ENCODE measurements around the gene RPS6KA1. TPM values are rescaled to one million over a fixed set of nuclear protein-coding genes. Genes with fewer than 3 reads are reported as not detected.

The RPS6KA1 gene
- polyA plus RNA-seq, 1 experiment = 3.2 TPM

- Histone ChIP-seq H3K36me3 (ENCODE audit: control insufficient read depth, insufficient read depth, low read length) (no peaks in the 10 kb centered on the region; the same call in 1 of the 2 replicates), H3K27me3 (ENCODE audit: control insufficient read depth, insufficient read depth, low read length) (no peaks in the 10 kb centered on the region), H3K4me3 (ENCODE audit: low read depth, low read length) (no peak overlapping the region)
- TF ChIP-seq, protein P1, sequence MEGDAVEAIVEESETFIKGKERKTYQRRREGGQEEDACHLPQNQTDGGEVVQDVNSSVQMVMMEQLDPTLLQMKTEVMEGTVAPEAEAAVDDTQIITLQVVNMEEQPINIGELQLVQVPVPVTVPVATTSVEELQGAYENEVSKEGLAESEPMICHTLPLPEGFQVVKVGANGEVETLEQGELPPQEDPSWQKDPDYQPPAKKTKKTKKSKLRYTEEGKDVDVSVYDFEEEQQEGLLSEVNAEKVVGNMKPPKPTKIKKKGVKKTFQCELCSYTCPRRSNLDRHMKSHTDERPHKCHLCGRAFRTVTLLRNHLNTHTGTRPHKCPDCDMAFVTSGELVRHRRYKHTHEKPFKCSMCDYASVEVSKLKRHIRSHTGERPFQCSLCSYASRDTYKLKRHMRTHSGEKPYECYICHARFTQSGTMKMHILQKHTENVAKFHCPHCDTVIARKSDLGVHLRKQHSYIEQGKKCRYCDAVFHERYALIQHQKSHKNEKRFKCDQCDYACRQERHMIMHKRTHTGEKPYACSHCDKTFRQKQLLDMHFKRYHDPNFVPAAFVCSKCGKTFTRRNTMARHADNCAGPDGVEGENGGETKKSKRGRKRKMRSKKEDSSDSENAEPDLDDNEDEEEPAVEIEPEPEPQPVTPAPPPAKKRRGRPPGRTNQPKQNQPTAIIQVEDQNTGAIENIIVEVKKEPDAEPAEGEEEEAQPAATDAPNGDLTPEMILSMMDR (IDR thresholded peaks at IDR 0.05; ENCODE audit: insufficient read depth, low read depth, low read length) = no peak
- ChIA-PET CTCF (no interaction called here), POLR2A (no interaction called here)
- DNase-seq (ENCODE audit: low read depth) = no peak
These were observed 16.4 kb downstream of the RPS6KA1 start for GRCh38 chr1:26545969-26546323.

- CTCF ChIA-PET = interaction anchor here (1.0 kb wide), 1 partner anchor 10 kb away, joined by 3 read pairs; no protein-coding TSS in a partner anchor
- TF ChIP-seq, protein P1 (IDR thresholded peaks at IDR 0.05; ENCODE audit: insufficient read depth, low read depth, low read length) = no peak
- DNase-seq (ENCODE audit: low read depth) = no peak
- H3K27me3 ChIP-seq (ENCODE audit: control insufficient read depth, insufficient read depth, low read length) = no peaks in the 10 kb centered on the region
- no peaks in the 10 kb centered on the region; the same call in 1 of the 2 replicates for H3K36me3 ChIP-seq (ENCODE audit: control insufficient read depth, insufficient read depth, low read length)
- H3K4me3 ChIP-seq (ENCODE audit: low read depth, low read length) = no peak overlapping the region
- POLR2A ChIA-PET = no interaction called here
These were observed 16.8 kb downstream of the RPS6KA1 start for GRCh38 chr1:26546375-26546774.

- H3K36me3 ChIP-seq (ENCODE audit: control insufficient read depth, insufficient read depth, low read length) = no peaks in the 10 kb centered on the region; the same call in 1 of the 2 replicates
- ChIA-PET POLR2A (no interaction called here), CTCF (interaction anchor here (1.0 to 3.1 kb wide), 4 partner anchors 8 to 17 kb away, joined by 3 to 22 read pairs (median 4); partner anchors contain the start of gene RPS6KA1)
- H3K27me3 ChIP-seq (ENCODE audit: control insufficient read depth, insufficient read depth, low read length) = no peaks in the 10 kb centered on the region
- DNase-seq (ENCODE audit: low read depth) = no peak
- no peak overlapping the region for H3K4me3 ChIP-seq (ENCODE audit: low read depth, low read length)
- TF ChIP-seq, protein P1 (IDR thresholded peaks at IDR 0.05; ENCODE audit: insufficient read depth, low read depth, low read length) = no peak
These were observed 17.3 kb downstream of the RPS6KA1 start for GRCh38 chr1:26546819-26547218.

GRCh38 chr1:26548841-26549240, 19.3 kb downstream of the RPS6KA1 start:
- POLR2A ChIA-PET = no interaction called here
- no peak overlapping the region for H3K4me3 ChIP-seq (ENCODE audit: low read depth, low read length)
- no peak for DNase-seq (ENCODE audit: low read depth)
- CTCF ChIA-PET = interaction anchor here (3.1 kb wide), 1 partner anchor 10 kb away, joined by 22 read pairs; no protein-coding TSS in a partner anchor
- no peaks in the 10 kb centered on the region; the same call in 1 of the 2 replicates for H3K36me3 ChIP-seq (ENCODE audit: control insufficient read depth, insufficient read depth, low read length)
- TF ChIP-seq, protein P1 (IDR thresholded peaks at IDR 0.05; ENCODE audit: insufficient read depth, low read depth, low read length) = no peak
- H3K27me3 ChIP-seq (ENCODE audit: control insufficient read depth, insufficient read depth, low read length) = no peaks in the 10 kb centered on the region

GRCh38 chr1:26550946-26551345, 21.4 kb downstream of the RPS6KA1 start:
- Histone ChIP-seq H3K27me3 (ENCODE audit: control insufficient read depth, insufficient read depth, low read length) (no peaks in the 10 kb centered on the region), H3K4me3 (ENCODE audit: low read depth, low read length) (no peak overlapping the region), H3K36me3 (ENCODE audit: control insufficient read depth, insufficient read depth, low read length) (no peaks in the 10 kb centered on the region; the same call in none of the 2 replicates)
- ChIA-PET POLR2A (no interaction called here), CTCF (interaction anchor here (1.5 to 2.6 kb wide), 2 partner anchors 13 to 29 kb away, joined by 3 to 19 read pairs; no protein-coding TSS in a partner anchor)
- no peak for DNase-seq (ENCODE audit: low read depth)
- TF ChIP-seq, protein P1 (IDR thresholded peaks at IDR 0.05; ENCODE audit: insufficient read depth, low read depth, low read length) = no peak
